ENCODE data around the gene CD300H.

The CD300H gene

DNA sequence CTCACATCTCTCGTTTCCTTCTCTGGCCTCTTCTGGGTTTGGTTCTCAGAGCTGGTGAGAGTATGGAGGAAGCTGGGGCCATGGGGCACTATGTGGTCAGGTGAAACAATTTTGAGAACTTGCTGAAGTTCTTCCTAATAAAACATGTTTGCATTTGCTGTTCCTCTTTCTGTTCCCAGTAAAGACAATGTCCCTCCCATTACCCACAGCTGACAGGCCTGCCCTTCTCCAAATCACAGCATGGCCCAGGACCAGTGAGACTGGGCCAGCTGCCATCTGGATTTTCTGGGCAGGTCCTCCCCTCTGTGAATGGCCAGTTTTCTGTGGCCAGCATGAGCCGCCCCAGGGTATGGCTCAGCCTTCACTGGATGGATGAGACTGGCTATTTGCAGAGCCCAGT, at the start of gene CD300H:
TSS of gene CD300H (minus strand) at position 113 of the 400 bp plus-strand sequence.
- DNase-seq (ENCODE audit: low spot score), result no peak

- no peak for DNase-seq (ENCODE audit: low spot score)
These were observed 49.4 kb upstream of the CD300H start for GRCh38 chr17:74616696-74617095.

DNA sequence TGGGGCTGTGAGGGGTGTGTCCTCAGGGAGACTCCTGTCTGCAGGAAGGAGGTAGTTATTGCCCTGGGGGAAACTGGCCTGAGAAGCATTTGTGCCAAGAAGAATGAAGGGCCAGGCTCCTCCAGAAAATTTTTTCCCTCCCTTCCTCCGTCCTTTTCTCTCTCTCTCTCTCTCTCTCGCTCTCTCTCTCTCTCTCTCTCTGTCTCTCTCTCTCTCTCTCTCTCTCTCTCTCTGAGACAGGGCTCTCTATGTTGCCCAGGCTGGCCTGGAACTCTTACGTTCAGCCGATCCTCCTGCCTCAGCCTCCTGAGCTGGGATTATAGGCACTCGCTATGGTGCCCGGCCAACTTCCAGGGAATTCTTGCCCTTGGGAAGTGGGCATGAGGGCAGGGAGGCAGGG, 44.7 kb upstream of the CD300H start:
- no peak for DNase-seq (ENCODE audit: low spot score)

DNA sequence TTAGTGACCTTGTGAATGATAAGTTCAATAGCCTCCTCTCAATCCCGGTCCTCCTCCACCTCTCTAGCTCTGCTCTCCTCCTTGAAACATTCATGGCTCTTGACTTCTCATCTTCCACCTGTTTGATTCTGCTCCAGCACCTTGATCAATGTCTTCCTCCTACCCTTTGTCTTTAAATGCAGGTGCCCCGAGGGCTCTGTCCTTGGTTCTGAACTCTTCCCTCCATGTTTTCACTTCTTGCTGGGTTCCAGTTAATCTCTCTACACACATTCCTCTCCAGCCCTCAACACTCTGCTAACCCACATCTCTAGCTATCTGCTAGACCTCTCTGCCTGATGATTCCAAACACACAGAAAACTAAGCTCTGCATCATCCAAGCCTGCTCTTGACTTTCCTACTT, 42.8 kb upstream of the CD300H start:
- DNase-seq (ENCODE audit: low spot score), result no peak

DNA sequence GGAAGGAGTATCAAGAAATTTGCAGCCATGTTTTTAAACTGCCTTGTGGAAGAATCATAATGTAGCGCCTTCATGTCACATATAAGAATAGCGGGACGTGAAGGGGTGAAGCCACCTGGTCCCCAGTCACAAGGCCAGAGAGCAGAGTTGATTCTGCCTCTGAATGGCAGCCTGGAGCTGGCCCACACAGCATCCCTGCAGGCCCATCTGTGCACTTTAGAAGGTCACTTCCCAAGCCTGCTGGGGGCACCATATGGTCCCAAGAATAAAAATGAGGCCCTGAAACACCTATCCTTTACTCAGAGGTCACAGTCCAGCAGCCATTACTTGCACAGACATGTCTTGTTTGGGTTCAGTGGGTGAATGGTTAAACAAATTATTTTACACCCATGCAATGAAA, 41.2 kb upstream of the CD300H start:
- DNase-seq (ENCODE audit: low spot score), result no peak

DNA sequence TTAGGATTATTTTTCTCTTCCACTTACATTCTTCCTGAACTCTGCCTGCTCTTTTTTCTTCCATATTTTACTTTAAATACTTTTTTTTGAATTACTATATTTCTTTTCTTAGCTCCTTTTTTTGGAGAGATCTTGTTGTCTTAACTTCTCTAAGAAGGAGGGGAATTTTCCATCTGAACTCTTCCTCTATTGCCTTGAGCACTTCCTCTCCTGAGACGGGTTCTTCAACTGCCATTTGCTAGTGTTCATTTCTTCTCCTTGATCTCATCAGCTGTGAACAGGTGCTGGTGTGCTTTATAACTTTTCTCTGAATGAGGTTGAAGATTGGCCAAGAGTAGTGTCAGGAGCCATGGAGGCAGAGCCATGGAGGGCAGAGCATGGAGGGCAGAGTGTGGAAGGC, 39.9 kb upstream of the CD300H start:
- no peak for DNase-seq (ENCODE audit: low spot score)

GRCh38 chr17:74606050-74606449, 38.7 kb upstream of the CD300H start:
- DNase-seq (ENCODE audit: low spot score), result no peak

DNA sequence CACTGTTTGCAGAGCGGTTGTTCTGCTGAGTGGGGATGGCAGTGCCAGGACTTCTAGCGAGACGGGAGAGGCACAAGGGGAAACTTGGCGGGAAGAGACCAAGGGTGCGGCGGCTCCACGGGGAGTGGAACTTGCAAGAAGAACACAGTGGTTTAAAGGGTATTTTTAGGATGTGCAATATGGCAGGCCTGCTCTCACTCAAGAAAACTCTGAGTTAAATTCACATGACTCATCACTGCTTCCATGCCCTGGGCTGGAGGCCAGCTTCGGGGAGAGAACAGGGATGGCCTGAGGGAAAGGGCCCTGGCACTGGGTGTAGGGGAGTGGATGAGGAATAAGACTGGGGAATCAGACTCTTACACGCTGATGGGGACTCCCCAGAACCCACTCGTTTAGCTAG, 38.1 kb upstream of the CD300H start:
- no peak for DNase-seq (ENCODE audit: low spot score)

- DNase-seq (ENCODE audit: low spot score), result no peak
These were observed 37.5 kb upstream of the CD300H start for GRCh38 chr17:74604761-74605160.

DNA sequence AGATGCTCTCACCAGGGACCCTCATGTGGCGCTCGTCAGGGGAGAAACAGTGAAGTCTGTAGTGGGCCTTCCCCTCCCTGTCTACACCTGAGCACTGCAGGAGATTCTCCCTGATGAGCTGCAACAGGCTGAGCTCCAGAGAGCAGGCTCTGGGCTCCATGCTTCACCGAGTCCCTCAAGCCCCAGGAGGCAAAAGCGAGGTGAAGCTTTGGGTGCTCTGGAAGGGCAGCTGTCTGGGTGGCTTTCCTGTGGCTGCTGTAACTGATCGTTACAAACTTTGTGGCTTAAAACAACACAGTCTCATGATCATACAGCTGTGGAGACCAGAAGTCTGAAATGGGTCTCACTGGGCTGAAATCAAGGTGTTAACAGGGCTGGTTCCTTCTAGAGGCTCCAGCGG, 36.9 kb upstream of the CD300H start:
- DNase-seq (ENCODE audit: low spot score), result no peak

- no peak for DNase-seq (ENCODE audit: low spot score)
These were observed 36.4 kb upstream of the CD300H start for GRCh38 chr17:74603746-74604145.

DNA sequence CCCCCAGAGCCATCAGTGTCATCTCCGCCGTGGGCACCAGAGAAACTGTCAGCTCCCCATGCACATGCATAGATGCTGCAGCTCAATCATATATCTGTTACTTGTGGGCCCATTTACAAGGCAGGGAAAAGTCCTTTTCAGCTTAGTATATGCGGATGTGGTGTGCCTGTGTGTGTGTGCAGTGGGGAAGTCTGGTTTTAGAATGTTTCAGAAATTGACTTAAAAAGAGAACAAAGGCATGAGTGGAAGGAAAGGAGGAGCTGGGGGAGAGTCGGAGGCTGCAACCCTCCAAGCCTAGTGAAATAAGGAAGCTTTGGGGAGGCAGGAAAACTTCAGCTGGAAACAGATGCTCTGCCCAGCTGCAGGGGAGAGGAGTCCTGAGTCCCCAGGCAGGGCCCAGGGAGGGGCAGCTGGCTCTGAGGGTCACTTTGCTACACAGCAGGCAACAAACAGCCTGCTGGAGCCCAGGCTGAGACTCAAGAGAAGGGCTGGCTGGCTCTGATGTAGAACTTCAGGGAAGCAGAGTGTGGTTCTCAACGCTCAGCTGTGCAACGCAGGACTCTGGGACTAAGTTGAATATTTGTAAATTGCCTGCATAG, 35.8 kb upstream of the CD300H start:
- DNase-seq (ENCODE audit: low spot score), result no peak

- peak; percentile 10 for DNase-seq (ENCODE audit: low spot score)
These were observed 34.7 kb upstream of the CD300H start for GRCh38 chr17:74601944-74602572.

DNA sequence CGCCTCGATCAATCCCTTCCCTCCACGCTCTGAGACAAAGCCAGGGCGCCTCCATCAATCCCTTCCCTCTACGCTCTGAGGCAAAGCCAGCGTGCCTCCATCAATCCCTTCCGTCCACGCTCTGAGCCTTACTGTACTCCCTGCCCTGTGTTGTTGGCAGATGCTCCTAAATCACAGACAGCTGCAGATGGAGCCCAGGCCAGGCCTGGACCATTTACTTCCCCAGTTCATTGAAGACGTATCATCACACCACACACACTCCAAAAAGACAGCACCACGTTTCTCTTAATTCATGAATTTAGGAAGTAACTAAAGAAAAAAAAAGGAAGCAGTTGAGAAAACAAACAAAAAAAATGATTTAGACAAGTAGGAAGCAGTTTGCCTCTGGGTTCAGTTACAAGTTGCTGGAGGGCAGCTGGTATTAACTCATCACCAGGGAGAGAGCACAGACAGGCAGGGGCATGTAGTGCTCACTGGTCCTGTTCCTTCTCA, 32.2 kb upstream of the CD300H start:
- no peak for DNase-seq (ENCODE audit: low spot score)

DNA sequence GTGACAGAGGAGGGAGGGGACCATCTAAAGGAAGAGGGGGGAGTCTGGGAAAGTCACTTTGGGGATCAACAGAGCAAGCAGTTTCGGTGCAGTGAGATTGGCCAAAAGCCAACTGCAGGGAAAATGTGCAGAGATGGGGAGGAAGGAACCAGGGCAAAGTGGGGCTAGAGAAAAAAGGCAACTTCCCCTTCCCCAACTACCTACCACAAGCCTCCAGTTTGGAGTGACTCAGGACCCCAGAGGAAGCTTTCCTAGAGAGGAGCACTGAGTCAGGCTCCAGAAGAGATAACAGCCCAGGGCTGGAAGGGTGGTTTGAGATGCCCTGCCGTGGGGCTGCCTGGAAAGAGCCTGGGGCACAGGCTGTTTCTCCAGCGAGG, 31.7 kb upstream of the CD300H start:
- DNase-seq (ENCODE audit: low spot score), result no peak

DNA sequence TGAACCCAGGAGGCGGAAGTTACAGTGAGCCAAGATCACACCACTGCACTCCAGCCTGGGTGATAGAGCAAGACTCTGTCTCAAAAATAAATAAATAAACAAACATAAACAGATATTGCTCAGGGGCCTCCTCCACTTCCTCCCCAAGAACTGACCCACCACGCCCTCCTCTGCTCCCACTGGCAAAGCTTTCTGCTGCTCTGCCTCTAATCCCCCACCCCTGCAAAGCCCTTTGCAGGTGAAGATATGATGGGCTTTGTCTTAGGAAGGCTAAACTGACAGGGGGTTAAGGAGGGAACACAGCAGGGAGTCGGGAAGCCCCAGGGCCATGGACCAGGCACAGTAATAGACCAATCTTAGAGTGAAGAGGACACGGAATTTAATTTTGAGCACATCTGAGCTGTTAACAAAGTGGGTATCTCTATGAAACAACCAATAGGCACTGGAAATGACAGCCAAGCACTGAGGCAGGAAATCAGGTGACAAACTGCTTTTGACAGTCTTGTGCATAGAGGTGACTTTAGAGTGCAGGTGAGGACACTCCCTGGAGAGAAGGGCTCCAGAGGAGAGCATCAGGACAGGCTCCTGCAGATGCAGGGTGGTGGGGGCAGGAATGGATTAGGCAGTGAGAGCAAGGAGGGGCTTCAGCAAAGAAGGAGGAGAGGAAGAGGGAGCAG, 31.2 kb upstream of the CD300H start:
- no peak for DNase-seq (ENCODE audit: low spot score)

- DNase-seq (ENCODE audit: low spot score), result no peak
These were observed 29.9 kb upstream of the CD300H start for GRCh38 chr17:74597069-74597790.

GRCh38 chr17:74595037-74595750, 27.9 kb upstream of the CD300H start:
- no peak for DNase-seq (ENCODE audit: low spot score)

- no peak for DNase-seq (ENCODE audit: low spot score)
These were observed 25.0 kb upstream of the CD300H start, which contains the start of gene CD300LD for GRCh38 chr17:74592087-74592990. Gene CD300LD, minus strand, starts transcription at chr17:74592283. Its CDS starts 81 bp downstream, at chr17:74592202.

DNA sequence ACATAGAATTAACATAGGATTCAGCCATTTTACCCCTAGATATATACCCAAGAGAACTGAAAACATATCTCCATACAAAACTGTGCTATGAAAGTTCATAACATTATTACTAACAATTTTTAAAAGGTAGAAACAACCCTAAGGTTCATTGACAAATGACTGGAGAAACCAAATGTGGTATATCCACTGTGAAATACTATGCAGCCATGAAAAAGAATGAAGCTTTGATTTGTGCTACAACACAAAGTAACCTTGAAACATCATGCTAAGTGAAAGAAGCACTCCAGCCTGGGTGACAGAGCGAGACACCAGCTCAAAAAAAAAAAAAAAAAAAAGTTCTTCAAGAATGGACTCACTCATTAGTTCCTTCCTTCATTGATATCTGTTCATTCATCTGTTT, 24.2 kb upstream of the CD300H start:
- DNase-seq (ENCODE audit: low spot score), result no peak

DNA sequence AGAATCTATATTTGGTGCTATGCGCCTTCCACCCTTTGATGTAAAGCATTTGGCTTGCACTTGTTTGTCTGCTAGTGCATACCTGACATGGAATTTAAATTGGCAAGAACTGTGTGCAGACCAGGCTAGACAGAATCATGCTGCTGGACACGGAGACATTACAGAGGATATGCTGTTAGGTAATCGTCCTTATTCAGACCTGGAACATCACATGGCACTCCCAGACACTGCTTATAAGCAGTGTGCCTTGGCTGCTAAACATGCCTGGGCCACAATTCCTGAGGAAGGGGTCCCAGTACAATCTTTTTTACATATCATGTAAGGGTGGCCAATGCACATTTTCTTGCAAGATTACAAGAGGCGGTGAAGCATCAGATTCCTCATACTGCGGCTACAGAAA, 18.4 kb upstream of the CD300H start:
- no peak for DNase-seq (ENCODE audit: low spot score)

All from hematopoietic multipotent progenitor cell treated with erythropoietin and hydrocortisone succinate and interleukin-3 and kit ligand, for 15 days (in vitro differentiated cells).